GM23338 (cell line): ENCODE measurements around the gene GPR42. TPM values are rescaled to one million over a fixed set of nuclear protein-coding genes. Genes with fewer than 3 reads are reported as not detected.

Experiments
- ATAC-seq: fragments of 200-7000 bp; cut with Tn5 transposase; 3 replicates; pipeline ENCODE4 v1.9.1; 2020
- DNase-seq: peaks from one replicate; pipeline ENCODE4 v3.0.0-alpha.2; 2015; ENCODE audit warnings: low spot score
- H2AFZ ChIP-seq: fragments of 200-600 bp; sonication (generic); 2 replicates; pipeline ENCODE4 v1.8.0; 2016; ENCODE audit warnings: antibody characterized with exemption, mild to moderate bottlenecking, moderate library complexity
- H3F3A ChIP-seq: fragments of 200-600 bp; sonication (generic); replicated peaks from 2 replicates; pipeline ENCODE4 v1.8.0; 2017; ENCODE audit warnings: antibody characterized with exemption, mixed run types, low read depth
- H3K27ac ChIP-seq: fragments of 200-600 bp; sonication (generic); 2 replicates; pipeline ENCODE4 v1.6.1; 2016; ENCODE audit warnings: low read depth
- H3K27me3 ChIP-seq: fragments of 200-600 bp; sonication (generic); 2 replicates; pipeline ENCODE4 v1.8.0; 2016; ENCODE audit warnings: mild to moderate bottlenecking, mixed run types, moderate library complexity; ENCODE audit not compliant: insufficient read depth
- H3K36me3 ChIP-seq: fragments of 200-600 bp; sonication (generic); 2 replicates; pipeline ENCODE4 v1.8.0; 2016; ENCODE audit warnings: mild to moderate bottlenecking; ENCODE audit not compliant: insufficient read depth
- H3K4me1 ChIP-seq: fragments of 200-600 bp; sonication (generic); 2 replicates; pipeline ENCODE4 v1.8.0; 2016; ENCODE audit warnings: mild to moderate bottlenecking, moderate library complexity; ENCODE audit not compliant: insufficient read depth
- H3K4me2 ChIP-seq: fragments of 200-600 bp; sonication (generic); 2 replicates; pipeline ENCODE4 v1.7.1; 2017; ENCODE audit warnings: mixed run types
- H3K4me3 ChIP-seq: fragments of 200-600 bp; sonication (generic); 2 replicates; pipeline ENCODE4 v1.6.1; 2016; ENCODE audit warnings: mixed run types
- H3K79me2 ChIP-seq: fragments of 200-600 bp; sonication (generic); replicated peaks from 2 replicates; pipeline ENCODE4 v1.8.0; 2017; ENCODE audit warnings: mild to moderate bottlenecking; ENCODE audit not compliant: insufficient read depth
- H3K9me2 ChIP-seq: fragments of 200-600 bp; sonication (generic); 2 replicates; pipeline ENCODE4 v1.8.0; 2017; ENCODE audit not compliant: insufficient read depth
- H4K20me1 ChIP-seq: fragments of 200-600 bp; sonication (generic); replicated peaks from 2 replicates; pipeline ENCODE4 v1.8.0; 2017; ENCODE audit warnings: mild to moderate bottlenecking; ENCODE audit not compliant: insufficient read depth
- H3K27ac Mint-ChIP-seq: 2 replicates; pipeline ENCODE4 v1.8.0; 2020; ENCODE audit warnings: inconsistent platforms, mild to moderate bottlenecking, moderate library complexity, mixed read lengths
- H3K27me3 Mint-ChIP-seq: 3 replicates; pipeline ENCODE4 v1.8.0; 2022; ENCODE audit warnings: low read depth, mild to moderate bottlenecking, moderate library complexity, mixed read lengths, inconsistent platforms; ENCODE audit not compliant: insufficient read depth, poor library complexity
- H3K36me3 Mint-ChIP-seq: 3 replicates; pipeline ENCODE4 v1.8.0; 2021; ENCODE audit warnings: low read depth, mild to moderate bottlenecking, inconsistent platforms, moderate library complexity, mixed read lengths
- H3K4me1 Mint-ChIP-seq: 3 replicates; pipeline ENCODE4 v1.8.0; 2020; ENCODE audit warnings: mild to moderate bottlenecking, inconsistent platforms, mixed read lengths
- H3K4me3 Mint-ChIP-seq: 3 replicates; pipeline ENCODE4 v1.8.0; 2021; ENCODE audit warnings: moderate library complexity, mild to moderate bottlenecking, inconsistent platforms, mixed read lengths
- H3K9me3 Mint-ChIP-seq: 3 replicates; pipeline ENCODE4 v1.8.0; 2020; ENCODE audit warnings: moderate library complexity, mild to moderate bottlenecking, inconsistent platforms, mixed read lengths
- CREB1 ChIP-seq: fragments of 250-450 bp; sonication (Bioruptor Pico); IDR thresholded peaks from 2 replicates; pipeline ENCODE4 v1.5.0; 2020; ENCODE audit warnings: low read depth, mild to moderate bottlenecking, moderate library complexity
- CTCF ChIP-seq, 2 experiments: fragments of 200-600 bp in 1 of 2; sonication (generic) in 1 of 2; conservative IDR thresholded peaks; 2 replicates each; pipeline versions ENCODE4 v1.5.1 to v1.6.1; 2016 to 2017; ENCODE audit warnings: antibody characterized with exemption in 2 of 2, low read depth in 2 of 2, mild to moderate bottlenecking in 2 of 2, moderate library complexity in 1 of 2
- ETS1 ChIP-seq: IDR thresholded peaks from 2 replicates; pipeline ENCODE4 v1.6.1; 2016; ENCODE audit warnings: antibody characterized with exemption
- EZH2 ChIP-seq: fragments of 200-600 bp; sonication (generic); IDR thresholded peaks from one replicate; pipeline ENCODE4 v1.8.0; 2017; ENCODE audit warnings: antibody characterized with exemption, mild to moderate bottlenecking, low read depth; ENCODE audit not compliant: unreplicated experiment
- EZH2phosphoT487 ChIP-seq: fragments of 200-600 bp; sonication (generic); IDR thresholded peaks from one replicate; pipeline ENCODE4 v1.8.1; 2018; ENCODE audit warnings: antibody characterized with exemption; ENCODE audit not compliant: unreplicated experiment
- NANOG ChIP-seq: IDR thresholded peaks from 2 replicates; pipeline ENCODE4 v1.6.1; 2016; ENCODE audit warnings: antibody characterized with exemption, borderline replicate concordance
- POLR2AphosphoS5 ChIP-seq: IDR thresholded peaks from 2 replicates; pipeline ENCODE4 v1.6.1; 2016; ENCODE audit warnings: antibody characterized with exemption, low read depth
- REST ChIP-seq: IDR thresholded peaks from one replicate; pipeline ENCODE4 v1.6.1; 2018; ENCODE audit warnings: antibody characterized with exemption; ENCODE audit not compliant: unreplicated experiment
- STAT1 ChIP-seq: IDR thresholded peaks from one replicate; pipeline ENCODE4 v1.6.1; 2016; ENCODE audit warnings: antibody characterized with exemption; ENCODE audit not compliant: unreplicated experiment
- ZNF331 ChIP-seq: fragments of 250-450 bp; sonication (Bioruptor Pico); IDR thresholded peaks from 2 replicates; pipeline ENCODE4 v1.5.0; 2020; ENCODE audit warnings: low read depth, mild to moderate bottlenecking, moderate library complexity
- polyA plus RNA-seq: library from polyadenylated mRNA; unstranded; fragments of >200 nt; fragmentation: Nextera tagmentation; extraction: Ambion mirVana; gene quantifications from 2 replicates; pipeline ENCODE4 v1.2.1, GENCODE V29; 2016
- total RNA-seq: library from RNA; depleted of rRNA; stranded (reverse); fragments of >200 nt; shearing (Covaris generic); gene quantifications from 2 replicates; pipeline ENCODE4 v1.2.3, GENCODE V29; 2014

GPR42 gene
- total and polyA plus RNA-seq, 2 experiments from 2014 or later = not detected

- no peak for TF ChIP-seq CTCF (conservative IDR thresholded peaks at IDR 0.05; ENCODE audit: low read depth in 2 of 2)
Observed at GRCh38 chr19:35368378-35368777, 2.5 kb upstream of the GPR42 start (continued).

- ATAC-seq (no peak), DNase-seq (no peak)
- no peaks in the 10 kb centered on the region for H4K20me1 ChIP-seq
- H3K4me1 Mint-ChIP-seq = no peaks in the 10 kb centered on the region
- H3K9me3 Mint-ChIP-seq = no peaks in the 10 kb centered on the region; the same call in 2 of the 3 replicates
- no peak overlapping the region for H3K27ac Mint-ChIP-seq
- no peak overlapping the region for H3K4me3 ChIP-seq
- no peak overlapping the region for H2AFZ ChIP-seq
- H3K27ac ChIP-seq = no peak overlapping the region
- no peaks in the 10 kb centered on the region for H3F3A ChIP-seq
- H3K4me1 ChIP-seq = no peaks in the 10 kb centered on the region
- no peak overlapping the region for H3K4me2 ChIP-seq
- H3K36me3 Mint-ChIP-seq = no peaks in the 10 kb centered on the region
- peaks cover 2% of the 10 kb centered on the region for H3K27me3 Mint-ChIP-seq
- no peaks in the 10 kb centered on the region for H3K36me3 ChIP-seq
- no peaks in the 10 kb centered on the region for H3K9me2 ChIP-seq
- no peaks in the 10 kb centered on the region for H3K79me2 ChIP-seq
- no peaks in the 10 kb centered on the region for H3K27me3 ChIP-seq
- no peak overlapping the region for H3K4me3 Mint-ChIP-seq
- no peak for TF ChIP-seq REST
- no peak for TF ChIP-seq STAT1
- TF ChIP-seq EZH2 = no peak
- TF ChIP-seq CTCF (conservative IDR thresholded peaks at IDR 0.05; ENCODE audit: low read depth in 2 of 2) = no peak
- TF ChIP-seq NANOG = no peak
- no peak for TF ChIP-seq EZH2phosphoT487
- no peak for TF ChIP-seq ETS1
- TF ChIP-seq POLR2AphosphoS5 = no peak
- no peak for TF ChIP-seq ZNF331
- no peak for TF ChIP-seq CREB1 (CRISPR knock-in tag)
Observed at GRCh38 chr19:35369522-35369921, 1.3 kb upstream of the GPR42 start.
